Right ventricle myocardium inferior (tissue), 1 donor: ENCODE data around the gene UBE2QL1. TPM values are rescaled to one million over a fixed set of nuclear protein-coding genes. Genes with fewer than 3 reads are reported as not detected.
"Not testable (repeated sequence)": the region's sequence is repeated elsewhere in the genome, so short reads cannot be mapped to it uniquely, and the experiment has no call there.

Experiments used
- ATAC-seq: fragments of 200-7000 bp; cut with Tn5 transposase; one replicate; pipeline ENCODE4 v1.9.1; 2020; ENCODE audit warnings: mild to moderate bottlenecking, moderate library complexity
- DNase-seq: peaks from one replicate; pipeline ENCODE4 v3.0.0; 2021; ENCODE audit errors: missing footprints
- intact Hi-C: fragments of 100-400 bp; cut with DNase I; formaldehyde crosslinking; loops from one replicate; pipeline ENCODE4 v1.11.0; 2022
- total RNA-seq: library from RNA; stranded (reverse); fragmentation: NEBNext Ultra II Directional; extraction: Animal tissue kit (Norgen Biotek cat#: 25700); gene quantifications from one replicate; pipeline ENCODE4 v1.2.1, GENCODE V29; 2021
- donor health status: DM: no; HTN: yes; CAD: no; lungs with severe emphysema.

UBE2QL1 gene
- total RNA-seq, 1 donor from 2014 or later: 21.9 TPM

DNA sequence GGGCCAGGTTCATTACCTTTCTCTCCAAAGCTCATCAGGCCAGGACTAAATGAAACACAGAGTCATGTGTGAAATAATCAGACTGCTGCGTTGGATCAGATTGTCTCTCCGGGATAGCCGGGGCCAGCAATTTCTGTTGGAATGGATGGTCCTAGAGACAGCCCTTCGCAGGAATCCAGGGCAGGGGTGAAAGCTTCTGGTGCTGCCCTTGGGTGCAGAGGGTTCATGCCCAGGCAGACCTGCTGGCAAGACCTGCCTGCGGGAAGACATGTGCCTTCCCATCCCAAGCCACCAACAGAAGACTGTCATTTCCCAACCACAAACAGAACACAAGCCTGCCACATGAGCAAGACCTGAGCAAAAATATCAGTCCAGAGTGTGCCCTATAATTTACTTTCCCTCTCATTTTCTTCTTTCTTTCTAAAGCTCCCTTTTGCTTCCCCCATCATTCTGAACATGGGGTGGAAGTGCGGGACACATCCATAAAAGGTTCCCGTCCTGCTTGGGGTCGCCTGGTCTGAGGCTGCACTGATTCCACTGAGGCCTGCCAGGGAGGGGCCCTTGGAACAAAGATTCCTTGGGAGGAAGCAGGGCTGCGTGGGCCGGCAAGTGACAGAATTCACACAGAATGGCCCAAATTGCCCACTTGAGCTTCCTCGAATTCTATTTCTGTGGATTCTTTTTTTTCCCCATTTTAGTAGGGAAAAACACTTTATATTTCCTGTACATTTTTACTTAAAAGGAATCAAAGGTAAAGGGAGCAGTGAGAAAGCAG, 57.3 kb downstream of the UBE2QL1 start:
- DNase-seq (no peak), ATAC-seq (no peak)
- intact Hi-C loops: no loop called here

DNA sequence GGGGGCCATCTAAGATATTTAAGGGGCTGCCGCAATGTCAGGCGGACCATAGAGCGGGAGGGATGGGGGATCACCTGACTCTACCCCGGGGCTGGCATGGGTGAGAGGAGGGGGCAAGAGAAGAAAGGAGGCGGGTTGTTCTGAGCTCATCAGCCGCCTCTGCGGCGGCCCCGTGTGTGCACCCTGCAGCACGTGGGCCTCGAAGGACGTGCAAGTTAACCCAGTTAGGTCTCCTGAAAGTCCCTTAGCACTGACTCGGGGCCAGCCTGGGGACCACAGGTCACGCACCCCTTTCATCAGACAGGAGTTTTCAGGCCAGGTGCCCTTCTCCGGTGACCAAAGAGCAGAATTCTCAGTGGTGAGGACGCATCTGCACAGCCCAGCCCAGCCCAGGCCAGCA, 58.0 kb downstream of the UBE2QL1 start:
- no peak for ATAC-seq
- intact Hi-C loops: no loop called here
- no peak for DNase-seq

DNA sequence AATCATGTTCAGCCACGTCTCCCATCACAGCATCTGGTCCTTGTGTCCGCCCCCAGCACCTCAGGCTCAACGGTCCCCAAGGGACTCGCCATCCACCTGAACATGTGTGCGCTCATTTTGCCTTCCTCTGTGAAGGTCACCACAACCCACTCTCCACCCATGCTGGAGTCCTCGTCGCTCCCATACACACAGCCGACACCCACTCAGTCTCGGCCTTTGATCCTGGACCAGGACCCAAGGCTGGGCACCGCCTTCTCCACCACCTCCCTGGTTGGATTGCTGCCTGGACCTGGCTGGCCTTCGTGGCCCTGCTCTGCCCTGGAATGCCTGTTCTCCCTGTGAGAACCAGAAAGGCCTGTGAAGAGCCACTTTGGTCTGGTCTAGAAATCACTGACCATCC, 60.3 kb downstream of the UBE2QL1 start:
- DNase-seq (peak; percentile 68), ATAC-seq (peak; percentile 66)
- intact Hi-C loops: no loop called here

DNA sequence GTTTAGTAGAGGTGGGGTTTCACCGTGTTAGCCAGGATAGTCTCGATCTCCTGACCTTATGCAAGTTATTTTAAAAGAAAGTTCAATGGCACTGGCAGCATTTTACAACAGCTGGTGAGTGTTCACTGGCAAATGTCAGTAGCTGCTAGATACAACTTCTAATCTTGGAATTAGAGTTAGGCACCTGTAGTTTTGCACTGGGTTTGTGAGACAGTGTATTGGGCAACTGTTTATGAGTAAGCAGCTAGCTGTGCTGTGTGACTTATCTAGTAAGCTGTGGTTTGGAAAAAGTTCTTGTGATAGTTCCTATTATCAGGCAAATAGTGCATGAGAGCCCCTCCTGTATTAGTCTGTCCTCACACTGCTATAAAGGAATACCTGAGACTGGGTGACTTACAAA, 61.5 kb downstream of the UBE2QL1 start:
- DNase-seq: no peak
- ATAC-seq: no peak
- intact Hi-C loops: loop anchor here (1.0 to 10.0 kb wide), 2 partner anchors 56 to 135 kb away; partner anchors contain the start of gene MED10

DNA sequence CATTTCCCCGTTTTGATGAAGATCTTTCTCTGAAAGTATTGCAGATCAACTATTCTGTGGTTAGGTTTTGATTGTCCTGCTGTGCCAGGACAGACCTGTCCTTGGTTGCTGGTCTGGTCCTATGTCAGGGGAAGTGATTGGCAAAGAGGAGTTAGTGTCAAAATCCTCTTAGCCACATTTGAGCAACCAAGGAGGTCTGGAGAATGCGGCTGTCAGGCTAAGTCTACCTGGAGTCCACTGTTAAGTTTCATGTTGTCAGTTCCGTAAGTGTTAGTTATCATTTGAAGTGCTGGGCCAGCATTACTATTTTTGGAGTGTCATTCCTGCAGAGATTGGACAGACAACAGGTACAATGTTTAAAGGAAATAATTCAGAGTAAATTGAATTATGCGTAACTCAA, 62.3 kb downstream of the UBE2QL1 start:
- intact Hi-C loops: loop anchor here (1.0 to 10.0 kb wide), 2 partner anchors 57 to 136 kb away; partner anchors contain the start of gene MED10
- no peak for ATAC-seq
- no peak for DNase-seq

DNA sequence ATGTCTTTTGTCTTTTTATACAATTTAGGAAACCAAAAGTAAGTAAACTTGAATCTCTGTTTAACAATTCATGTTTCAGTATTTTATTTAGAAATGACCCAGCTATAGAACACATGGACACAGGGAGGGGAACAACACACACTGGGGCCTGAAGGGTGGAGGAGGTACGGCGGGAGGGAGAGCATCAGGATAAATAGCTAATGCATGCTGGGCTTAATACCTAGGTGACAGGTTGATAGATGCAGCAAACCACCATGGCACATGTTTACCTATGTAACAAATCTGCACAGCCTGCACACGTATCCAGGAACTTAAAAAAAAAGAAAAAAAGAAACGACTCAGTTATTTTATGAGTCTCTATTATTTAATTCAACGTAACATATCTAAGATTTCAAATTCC, 67.2 kb downstream of the UBE2QL1 start:
- intact Hi-C loops: loop anchor here (10.0 kb wide), 1 partner anchor 141 kb away; the partner anchor contains the start of gene MED10
- ATAC-seq, DNase-seq: not testable (repeated sequence)

DNA sequence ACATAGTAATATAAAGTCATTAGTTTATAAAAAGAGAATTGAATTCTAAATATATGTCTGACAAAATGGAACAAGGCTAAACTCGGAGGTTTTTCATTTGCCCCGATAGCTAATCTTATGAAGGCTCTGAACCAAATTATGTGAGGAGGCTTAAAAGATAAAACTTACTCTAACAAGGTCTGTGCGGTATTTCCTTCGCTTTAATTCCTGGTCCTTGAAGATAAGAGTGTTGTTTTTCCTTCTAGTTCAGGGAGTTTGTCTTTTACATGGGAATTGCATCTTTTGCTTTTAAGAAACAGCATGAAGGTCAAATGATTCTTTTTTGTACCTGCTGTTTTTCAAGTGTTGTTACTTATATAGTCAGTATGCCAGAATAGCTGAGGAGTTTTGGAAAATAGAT, 68.2 kb downstream of the UBE2QL1 start:
- no peak for DNase-seq
- ATAC-seq: no peak
- intact Hi-C loops: loop anchor here (10.0 kb wide), 1 partner anchor 142 kb away; the partner anchor contains the start of gene MED10

DNA sequence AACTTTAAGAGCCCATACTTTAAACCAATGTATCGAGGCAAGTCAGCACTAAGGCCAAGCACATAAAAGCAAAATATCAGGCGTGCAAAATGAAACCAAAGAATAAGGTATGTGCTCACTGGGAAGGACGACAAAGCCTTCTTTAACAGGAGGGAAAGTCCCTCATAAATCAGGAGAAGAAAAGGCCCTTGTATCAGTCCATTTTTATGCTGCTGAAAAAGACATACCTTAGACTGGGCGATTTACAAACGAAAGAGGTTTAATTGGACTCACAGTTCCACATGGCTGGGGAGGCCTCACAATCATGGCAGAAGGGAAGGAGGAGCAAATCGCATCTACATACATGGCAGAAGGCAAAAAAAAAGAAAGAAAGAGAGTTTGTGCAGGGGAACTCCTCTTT, 68.9 kb downstream of the UBE2QL1 start:
- DNase-seq (no peak), ATAC-seq (no peak)
- intact Hi-C loops: loop anchor here (10.0 kb wide), 1 partner anchor 143 kb away; the partner anchor contains the start of gene MED10

DNA sequence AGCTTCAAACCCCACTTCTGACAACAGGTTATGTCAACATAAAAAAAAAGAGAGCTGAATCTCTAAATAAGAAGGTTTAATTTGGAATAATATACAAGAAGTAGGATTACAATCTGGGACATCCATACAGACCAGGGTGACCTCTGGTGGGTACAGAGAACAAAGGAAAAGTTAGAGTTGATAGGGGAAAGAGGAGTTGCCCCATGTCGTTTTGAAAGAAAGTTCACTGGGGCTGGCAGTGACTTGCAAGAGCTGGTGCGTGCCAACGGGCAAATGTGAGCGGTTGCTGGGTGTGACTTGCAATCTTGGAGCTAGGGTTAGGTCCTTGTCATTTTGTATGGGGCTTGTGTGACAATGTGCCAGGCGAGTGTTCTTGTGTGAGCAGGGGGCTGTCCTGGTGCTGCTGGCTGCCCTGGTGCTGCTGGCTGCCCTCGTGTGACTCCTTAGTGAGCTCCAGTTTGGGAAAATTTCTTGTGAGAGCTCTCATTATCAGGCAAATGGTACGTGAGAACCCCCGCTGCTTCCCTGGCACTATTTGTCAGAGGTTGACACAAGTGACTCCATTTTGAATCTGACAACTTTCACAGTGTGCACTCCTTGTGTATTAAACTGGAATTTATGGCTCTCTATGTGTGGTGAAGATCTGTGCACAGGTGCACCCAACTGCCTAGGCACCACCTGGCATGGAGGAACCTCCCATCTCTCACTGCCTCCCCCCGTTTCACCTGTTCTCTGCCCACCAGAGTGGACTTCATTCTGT, 69.8 kb downstream of the UBE2QL1 start:
- DNase-seq: no peak
- no peak for ATAC-seq
- intact Hi-C loops: loop anchor here (10.0 kb wide), 1 partner anchor 144 kb away; the partner anchor contains the start of gene MED10

DNA sequence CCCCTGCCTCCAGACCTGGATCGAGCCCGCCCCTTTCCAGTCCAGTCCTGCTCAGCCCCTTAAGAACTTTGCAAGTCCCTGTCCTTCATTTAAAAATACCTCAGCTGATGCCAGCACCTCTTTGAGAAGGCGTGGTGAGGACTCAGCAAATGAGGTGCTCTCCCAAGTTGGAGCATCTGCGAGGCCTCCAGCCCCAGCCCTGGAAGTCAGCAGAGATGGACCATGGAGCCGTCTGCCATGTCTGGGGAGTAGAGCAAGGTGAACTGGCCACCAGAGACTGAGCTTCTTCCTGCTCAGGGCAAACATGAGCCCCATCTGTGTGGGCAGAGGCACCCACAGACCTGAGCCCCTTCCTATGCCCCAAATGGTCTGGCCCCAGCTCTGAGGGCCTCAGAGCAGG, 71.5 kb downstream of the UBE2QL1 start:
- DNase-seq (no peak), ATAC-seq (no peak)
- intact Hi-C loops: loop anchor here (10.0 kb wide), 2 partner anchors 225 to 1025 kb away; no protein-coding TSS in a partner anchor

DNA sequence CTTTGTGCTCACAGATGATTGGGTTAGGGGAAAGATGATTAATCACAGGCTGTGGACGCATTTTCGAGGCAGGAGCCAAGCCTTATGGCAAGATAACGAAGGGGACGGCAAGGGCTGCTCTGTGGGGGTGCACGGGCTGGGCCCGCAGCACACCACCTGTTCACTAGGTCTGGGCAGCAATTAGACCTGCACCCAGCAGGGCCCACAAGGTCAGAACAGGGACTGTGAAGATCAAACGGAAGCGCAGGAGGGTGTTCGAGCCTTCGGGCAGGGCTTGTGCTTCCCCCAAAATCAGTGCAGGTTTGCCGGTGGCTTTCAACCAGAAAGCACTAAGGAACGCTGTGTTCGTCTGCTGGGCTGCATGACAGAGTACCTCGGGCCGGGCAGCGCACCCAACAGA, 73.7 kb downstream of the UBE2QL1 start:
- ATAC-seq (no peak), DNase-seq (no peak)
- intact Hi-C loops: loop anchor here (10.0 kb wide), 2 partner anchors 228 to 1028 kb away; no protein-coding TSS in a partner anchor

DNA sequence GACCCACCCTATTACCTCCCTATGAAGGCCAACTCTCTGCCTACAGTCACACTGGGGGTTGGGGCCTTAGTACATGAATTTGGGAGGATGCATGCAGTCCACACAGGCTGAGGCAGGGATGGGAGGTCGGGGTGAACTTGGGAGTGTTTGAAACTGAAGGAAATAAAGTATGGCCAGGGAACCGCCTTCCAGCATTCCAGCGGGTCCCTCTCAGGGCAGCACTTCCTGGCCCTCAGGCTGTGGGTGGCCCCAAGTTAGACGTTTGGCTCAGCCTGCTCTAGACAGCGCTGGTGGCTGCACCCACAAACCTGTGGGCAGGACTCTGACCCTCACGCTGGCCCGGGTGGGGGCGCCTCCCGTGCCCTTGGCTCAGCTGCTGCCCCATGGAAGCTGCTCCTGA, 74.3 kb downstream of the UBE2QL1 start:
- intact Hi-C loops: loop anchor here (10.0 kb wide), 2 partner anchors 228 to 1028 kb away; no protein-coding TSS in a partner anchor
- no peak for ATAC-seq

DNA sequence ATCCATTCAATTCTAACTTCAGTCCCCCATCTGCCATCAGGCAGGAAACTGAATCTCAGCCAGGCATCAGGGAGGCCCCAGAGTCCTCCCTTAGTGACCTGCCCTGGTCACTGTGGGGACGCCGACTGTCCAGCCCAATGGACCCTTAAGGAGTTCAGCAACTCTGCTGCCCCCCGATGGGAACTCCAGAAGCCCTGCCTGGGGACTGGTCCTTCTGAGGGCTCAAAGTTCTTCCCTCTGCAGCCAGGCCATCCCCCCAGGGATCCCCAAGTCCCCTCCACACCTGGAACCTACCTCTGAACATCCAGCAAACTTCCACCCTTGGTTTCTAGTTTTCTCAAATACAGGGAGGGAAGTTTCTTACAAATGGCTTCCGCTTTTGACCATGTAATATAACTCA, 76.8 kb downstream of the UBE2QL1 start:
- ATAC-seq: no peak
- intact Hi-C loops: loop anchor here (10.0 kb wide), 2 partner anchors 231 to 1031 kb away; no protein-coding TSS in a partner anchor

More for the DNA sequence above, 74.3 kb downstream of the UBE2QL1 start:
- DNase-seq: no peak

DNA sequence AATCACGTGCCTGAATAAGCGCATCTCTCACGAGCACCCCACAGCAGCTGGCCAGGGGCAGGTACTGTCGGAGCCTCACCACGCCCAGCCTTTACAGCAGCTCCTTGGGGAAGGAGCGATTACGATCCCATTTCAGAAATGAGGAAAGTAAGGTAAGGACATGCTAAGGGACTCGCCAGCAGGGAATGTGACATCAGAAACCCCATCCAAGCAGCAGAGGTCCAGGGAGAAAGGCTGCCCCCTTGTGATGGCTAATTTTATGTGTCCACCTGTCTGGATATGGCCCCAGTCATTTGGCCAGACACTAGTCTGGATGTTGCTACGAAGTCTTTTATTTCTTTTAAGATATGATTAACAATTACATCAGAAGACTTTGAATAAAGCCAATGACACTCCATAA, 77.3 kb downstream of the UBE2QL1 start:
- peak; percentile 61 for ATAC-seq
- DNase-seq: no peak
- intact Hi-C loops: loop anchor here (10.0 kb wide), 2 partner anchors 231 to 1031 kb away; no protein-coding TSS in a partner anchor

More for the DNA sequence above, 76.8 kb downstream of the UBE2QL1 start:
- no peak for DNase-seq

DNA sequence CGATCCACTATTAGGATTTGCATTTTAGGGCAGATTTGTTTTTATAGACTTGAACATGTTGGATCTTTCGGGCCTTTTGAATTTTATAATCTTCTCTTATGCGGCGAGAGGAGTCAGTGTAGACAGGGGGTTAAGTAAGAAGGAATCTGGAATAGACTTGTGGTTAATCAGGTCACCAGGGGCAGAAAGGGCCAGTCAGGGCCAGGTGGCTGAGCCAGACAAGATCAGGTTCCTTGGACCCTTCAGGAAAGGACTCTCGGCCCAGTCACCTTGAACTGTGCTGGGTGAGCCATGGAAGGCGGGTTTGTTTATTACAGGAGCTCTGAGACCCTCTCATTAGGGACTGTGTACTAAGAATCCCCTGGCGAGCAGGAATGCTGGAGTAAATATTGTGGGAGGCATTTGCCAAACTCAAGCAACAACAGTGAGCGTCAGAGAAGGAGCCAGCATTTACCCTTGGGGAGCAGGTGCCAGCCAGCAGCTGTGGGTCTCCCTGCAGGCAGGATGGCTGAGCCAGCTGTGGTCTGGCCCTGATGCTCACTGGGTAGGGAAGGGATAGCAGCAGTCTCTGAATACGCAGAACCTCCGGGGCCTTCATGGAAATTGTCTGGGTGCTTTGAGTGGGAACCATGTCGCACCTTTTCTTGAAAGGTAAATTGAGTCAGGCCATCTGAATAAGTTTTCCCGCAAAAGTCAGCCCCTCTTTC, 79.2 kb downstream of the UBE2QL1 start:
- ATAC-seq (no peak), DNase-seq (no peak)
- intact Hi-C loops: loop anchor here (10.0 kb wide), 2 partner anchors 233 to 1033 kb away; no protein-coding TSS in a partner anchor

DNA sequence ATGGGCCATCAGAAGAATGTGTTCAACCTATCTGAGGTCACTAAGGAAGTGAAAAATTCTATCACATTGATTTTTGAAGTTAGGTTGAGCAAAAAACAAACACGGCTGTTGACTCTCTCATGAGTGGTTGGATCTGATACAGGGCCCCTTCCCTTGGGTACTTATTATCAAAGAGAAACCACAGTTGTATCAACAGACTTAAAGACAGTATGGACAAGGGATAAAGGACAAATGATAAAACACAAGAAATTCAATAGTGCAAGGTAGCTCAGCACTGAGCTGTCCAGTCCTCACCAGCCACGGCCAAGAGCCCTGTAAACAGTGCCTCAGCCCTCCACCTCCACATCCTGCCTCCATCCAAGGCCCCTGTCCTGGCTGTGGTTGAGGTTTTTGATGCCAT, 86.9 kb downstream of the UBE2QL1 start:
- DNase-seq (no peak), ATAC-seq (no peak)
- intact Hi-C loops: no loop called here

DNA sequence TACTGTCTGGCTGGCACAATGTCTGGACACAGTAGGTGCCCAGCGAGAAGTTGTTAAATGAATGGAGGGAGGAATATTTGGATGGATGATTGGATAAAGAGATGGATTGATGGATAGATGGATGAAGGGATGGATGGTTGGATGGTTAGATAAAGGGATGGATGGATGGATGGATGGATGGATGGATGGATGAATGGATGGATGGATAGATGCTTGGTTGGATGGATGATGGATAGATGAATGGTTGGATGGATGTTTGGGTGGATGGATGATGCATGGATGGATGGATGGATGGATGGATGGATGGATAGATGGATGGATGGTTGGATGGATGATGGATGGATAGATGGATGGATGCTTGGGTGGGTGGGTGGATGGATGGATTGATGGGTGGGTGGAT, 90.4 kb downstream of the UBE2QL1 start:
- DNase-seq (no peak), ATAC-seq (no peak)
- intact Hi-C loops: no loop called here

DNA sequence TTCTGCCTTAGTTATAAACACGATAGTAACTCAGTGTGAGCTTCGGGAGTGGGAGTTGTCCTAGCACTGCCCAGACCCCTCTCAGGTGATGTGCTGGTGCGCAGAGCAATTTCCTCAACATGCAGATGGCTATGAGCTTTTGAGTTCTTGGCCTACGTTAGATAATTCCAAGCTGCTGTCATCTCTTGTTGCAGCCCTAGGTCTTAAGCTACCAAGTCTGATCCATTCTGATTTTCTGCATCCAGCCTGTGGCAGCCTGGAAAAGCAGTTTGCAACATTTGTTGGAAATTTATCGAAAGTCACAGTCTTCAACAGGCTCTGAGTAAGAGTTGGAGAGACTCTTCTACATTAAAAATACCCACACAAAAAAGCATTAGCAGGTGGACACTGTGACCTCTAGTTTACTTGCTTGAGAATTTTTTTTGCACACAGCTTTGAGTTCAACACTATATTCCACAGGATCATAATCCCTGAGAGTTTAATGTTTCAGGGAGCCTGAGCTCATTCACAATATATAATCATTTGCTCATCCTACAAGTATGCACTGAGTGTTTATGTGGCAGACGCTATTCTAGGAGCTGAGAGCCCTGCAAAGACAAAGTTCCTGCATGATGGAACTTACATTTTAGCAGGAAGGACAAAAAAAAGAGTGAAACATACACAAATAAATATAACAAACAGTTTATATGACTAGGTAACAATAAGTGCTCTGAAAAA, 91.6 kb downstream of the UBE2QL1 start:
- DNase-seq: no peak
- ATAC-seq: no peak
- intact Hi-C loops: no loop called here
